Mesenteric fat pad (tissue), 1 donor: Measurements from ENCODE around the gene PACRG. TPM values are rescaled to one million over a fixed set of nuclear protein-coding genes. Genes with fewer than 3 reads are reported as not detected.

ENCODE experiments used
- DNase-seq: peaks from one replicate; pipeline ENCODE4 v3.0.0-alpha.2; 2020; ENCODE audit warnings: low spot score
- total RNA-seq: library from RNA; stranded (reverse); fragmentation: NEBNext Ultra II Directional; extraction: Animal tissue kit (Norgen Biotek cat#: 25700); gene quantifications from one replicate; pipeline ENCODE4 v1.2.1, GENCODE V29; 2021
- donor health status: DM: yes; HTN: yes; CAD: no.

PACRG gene
- total RNA-seq, 1 donor from 2014 or later = not detected

GRCh38 chr6:162862462-162862861 lies 134.7 kb downstream of the PACRG start:
- no peak for DNase-seq

- no peak for DNase-seq
These were observed 135.2 kb downstream of the PACRG start for GRCh38 chr6:162862941-162863340.

GRCh38 chr6:162863821-162864220 lies 136.0 kb downstream of the PACRG start:
- no peak for DNase-seq

- no peak for DNase-seq
These were observed 137.1 kb downstream of the PACRG start for GRCh38 chr6:162864911-162865310.

GRCh38 chr6:162866656-162867055 lies 138.9 kb downstream of the PACRG start:
- DNase-seq = no peak

- no peak for DNase-seq
These were observed 140.6 kb downstream of the PACRG start for GRCh38 chr6:162868397-162868796.

- no peak for DNase-seq
These were observed 144.2 kb downstream of the PACRG start for GRCh38 chr6:162871966-162872365.

- no peak for DNase-seq
These were observed 145.8 kb downstream of the PACRG start for GRCh38 chr6:162873537-162873936.

GRCh38 chr6:162875070-162875469 lies 147.3 kb downstream of the PACRG start:
- DNase-seq = no peak

- no peak for DNase-seq
These were observed 155.2 kb downstream of the PACRG start for GRCh38 chr6:162882801-162883481.

GRCh38 chr6:162887981-162888689 lies 160.4 kb downstream of the PACRG start:
- DNase-seq = no peak

- no peak for DNase-seq
These were observed 161.5 kb downstream of the PACRG start for GRCh38 chr6:162889303-162889702.

- DNase-seq = no peak
These were observed 170.2 kb downstream of the PACRG start for GRCh38 chr6:162898011-162898410.

- no peak for DNase-seq
These were observed 171.4 kb downstream of the PACRG start for GRCh38 chr6:162899148-162899547.

- no peak for DNase-seq
These were observed 172.7 kb downstream of the PACRG start for GRCh38 chr6:162900503-162900902.

- DNase-seq = no peak
These were observed 176.4 kb downstream of the PACRG start for GRCh38 chr6:162904069-162904663.

- no peak for DNase-seq
These were observed 178.7 kb downstream of the PACRG start for GRCh38 chr6:162906479-162906878.

- no peak for DNase-seq
These were observed 180.2 kb downstream of the PACRG start for GRCh38 chr6:162907876-162908481.

GRCh38 chr6:162913206-162913605 lies 185.4 kb downstream of the PACRG start:
- DNase-seq = no peak

GRCh38 chr6:162917506-162917905 lies 189.7 kb downstream of the PACRG start:
- no peak for DNase-seq

- no peak for DNase-seq
These were observed 193.3 kb downstream of the PACRG start for GRCh38 chr6:162921062-162921461.

- DNase-seq = no peak
These were observed 193.8 kb downstream of the PACRG start for GRCh38 chr6:162921510-162922040.
